Subcutaneous abdominal adipose tissue (tissue), 5 donors: ENCODE measurements around the gene ACTN1.

Experiments
- H3K27ac ChIP-seq: one replicate; pipeline ENCODE4 v1.7.0; 2013; ENCODE audit warnings: low read depth, mild to moderate bottlenecking, inconsistent platforms, low read length, moderate library complexity
- H3K27me3 ChIP-seq, 5 donors: one replicate each; pipeline ENCODE4 v1.7.0; 2013; ENCODE audit warnings: low read length in 5 of 5, inconsistent platforms in 1 of 5; ENCODE audit not compliant: control insufficient read depth in 5 of 5, insufficient read depth in 4 of 5
- H3K36me3 ChIP-seq, 5 donors: one replicate each; pipeline ENCODE4 v1.7.0; 2013; ENCODE audit warnings: low read length in 5 of 5; ENCODE audit not compliant: control insufficient read depth in 5 of 5, insufficient read depth in 5 of 5
- H3K4me1 ChIP-seq, 5 donors: one replicate each; pipeline ENCODE4 v1.7.0; 2013; ENCODE audit warnings: low read length in 5 of 5, mild to moderate bottlenecking in 3 of 5, moderate library complexity in 1 of 5; ENCODE audit not compliant: control insufficient read depth in 5 of 5, insufficient read depth in 5 of 5
- H3K4me3 ChIP-seq, 5 donors: one replicate each; pipeline ENCODE4 v1.7.0; 2013; ENCODE audit warnings: low read length in 5 of 5, low read depth in 1 of 5
- H3K9ac ChIP-seq, 5 donors: one replicate each; pipeline ENCODE4 v1.7.0; 2013; ENCODE audit warnings: low read length in 5 of 5, mild to moderate bottlenecking in 4 of 5, moderate library complexity in 3 of 5
- H3K9me3 ChIP-seq, 5 donors: one replicate each; pipeline ENCODE4 v1.7.0; 2013; ENCODE audit warnings: low read length in 5 of 5; ENCODE audit not compliant: control insufficient read depth in 5 of 5
- donor health status: healthy.
- donor health status: healthy.
- donor health status: healthy.
- donor health status: healthy.
- donor health status: healthy.

The ACTN1 gene

GRCh38 chr14:68964300-68965093, 14.6 kb downstream of the ACTN1 start:
- peak overlapping the region in 1 of 5 donors; percentile 29 for H3K9ac ChIP-seq
- H3K27me3 ChIP-seq = no peaks in the 10 kb centered on the region
- peak overlapping the region in 1 of 5 donors; percentile 37 for H3K4me3 ChIP-seq
- peaks cover 14 to 78% (median 60%) of the 10 kb centered on the region in 5 donors for H3K4me1 ChIP-seq
- no peaks in the 10 kb centered on the region for H3K36me3 ChIP-seq
- H3K9me3 ChIP-seq = no peaks in the 10 kb centered on the region
- H3K27ac ChIP-seq = peak overlapping the region; percentile 50

GRCh38 chr14:68962681-68963080, 16.4 kb downstream of the ACTN1 start:
- Histone ChIP-seq H3K9me3 (no peaks in the 10 kb centered on the region), H3K27ac (no peak overlapping the region), H3K9ac (no peak overlapping the region), H3K4me3 (no peak overlapping the region), H3K36me3 (peaks cover 0 to under 1% (median 0%) of the 10 kb centered on the region in 5 donors), H3K27me3 (no peaks in the 10 kb centered on the region), H3K4me1 (peaks cover 14 to 78% (median 67%) of the 10 kb centered on the region in 5 donors)

- H3K9ac ChIP-seq = no peak overlapping the region
- H3K4me3 ChIP-seq = no peak overlapping the region
- H3K9me3 ChIP-seq = no peaks in the 10 kb centered on the region
- H3K27me3 ChIP-seq = no peaks in the 10 kb centered on the region
- H3K27ac ChIP-seq = no peak overlapping the region
- peaks cover 0 to 7% (median 2%) of the 10 kb centered on the region in 5 donors for H3K36me3 ChIP-seq
- H3K4me1 ChIP-seq = peaks cover 15 to 74% (median 67%) of the 10 kb centered on the region in 5 donors
Measured at GRCh38 chr14:68961781-68962584, 17.1 kb downstream of the ACTN1 start.

GRCh38 chr14:68961361-68961760, 17.7 kb downstream of the ACTN1 start:
- peaks cover 10 to 73% (median 62%) of the 10 kb centered on the region in 5 donors for H3K4me1 ChIP-seq
- no peaks in the 10 kb centered on the region for H3K9me3 ChIP-seq
- H3K9ac ChIP-seq = no peak overlapping the region

GRCh38 chr14:68960123-68960522, 19.0 kb downstream of the ACTN1 start:
- no peak overlapping the region for H3K9ac ChIP-seq
- no peak overlapping the region for H3K27ac ChIP-seq
- no peak overlapping the region for H3K4me3 ChIP-seq
- no peaks in the 10 kb centered on the region for H3K27me3 ChIP-seq
- no peaks in the 10 kb centered on the region for H3K9me3 ChIP-seq
- H3K4me1 ChIP-seq = peaks cover 14 to 73% (median 66%) of the 10 kb centered on the region in 5 donors
- H3K36me3 ChIP-seq = peaks cover 0 to 7% (median 2%) of the 10 kb centered on the region in 5 donors

More at GRCh38 chr14:68961361-68961760, 17.7 kb downstream of the ACTN1 start:
- no peak overlapping the region for H3K27ac ChIP-seq
- no peaks in the 10 kb centered on the region for H3K27me3 ChIP-seq
- H3K36me3 ChIP-seq = peaks cover 0 to 7% (median 2%) of the 10 kb centered on the region in 5 donors
- no peak overlapping the region for H3K4me3 ChIP-seq

- Histone ChIP-seq H3K9me3 (no peaks in the 10 kb centered on the region), H3K4me1 (peaks cover 12 to 66% (median 62%) of the 10 kb centered on the region in 5 donors), H3K36me3 (peaks cover 0 to 7% (median 2%) of the 10 kb centered on the region in 5 donors), H3K27ac (peak overlapping the region; percentile 54), H3K4me3 (no peak overlapping the region), H3K27me3 (no peaks in the 10 kb centered on the region), H3K9ac (peak overlapping the region in 1 of 5 donors; percentile 43)
Measured at GRCh38 chr14:68959035-68959434, 20.1 kb downstream of the ACTN1 start.

GRCh38 chr14:68958553-68958952, 20.5 kb downstream of the ACTN1 start:
- peaks cover 0 to 7% (median 2%) of the 10 kb centered on the region in 5 donors for H3K36me3 ChIP-seq
- H3K9me3 ChIP-seq = no peaks in the 10 kb centered on the region
- peak overlapping the region; percentile 54 for H3K27ac ChIP-seq
- H3K9ac ChIP-seq = peak overlapping the region in 1 of 5 donors; percentile 43
- no peaks in the 10 kb centered on the region for H3K27me3 ChIP-seq
- peaks cover 10 to 62% (median 58%) of the 10 kb centered on the region in 5 donors for H3K4me1 ChIP-seq
- H3K4me3 ChIP-seq = no peak overlapping the region

- Histone ChIP-seq H3K9ac (no peak overlapping the region), H3K27ac (peak overlapping the region; percentile 54), H3K27me3 (no peaks in the 10 kb centered on the region), H3K36me3 (peaks cover 0 to 7% (median 2%) of the 10 kb centered on the region in 5 donors), H3K4me3 (no peak overlapping the region), H3K4me1 (peaks cover 15 to 66% (median 60%) of the 10 kb centered on the region in 5 donors), H3K9me3 (no peaks in the 10 kb centered on the region)
Measured at GRCh38 chr14:68957775-68958174, 21.3 kb downstream of the ACTN1 start.

GRCh38 chr14:68956724-68957123, 22.4 kb downstream of the ACTN1 start:
- Histone ChIP-seq H3K27ac (no peak overlapping the region), H3K36me3 (peaks cover 0 to 7% (median 2%) of the 10 kb centered on the region in 5 donors), H3K27me3 (no peaks in the 10 kb centered on the region), H3K4me3 (no peak overlapping the region), H3K9me3 (no peaks in the 10 kb centered on the region), H3K4me1 (peaks cover 20 to 69% (median 65%) of the 10 kb centered on the region in 5 donors), H3K9ac (peak overlapping the region in 1 of 5 donors; percentile 7)

GRCh38 chr14:68955851-68956179, 23.3 kb downstream of the ACTN1 start:
- H3K4me3 ChIP-seq = no peak overlapping the region
- H3K4me1 ChIP-seq = peaks cover 26 to 74% (median 71%) of the 10 kb centered on the region in 5 donors
- H3K9ac ChIP-seq = peak overlapping the region in 2 of 5 donors; percentile 35 to 40

More at GRCh38 chr14:68955851-68956179, 23.3 kb downstream of the ACTN1 start:
- Histone ChIP-seq H3K36me3 (peaks cover 0 to 7% (median 2%) of the 10 kb centered on the region in 5 donors), H3K27ac (peak overlapping the region; percentile 74), H3K9me3 (no peaks in the 10 kb centered on the region), H3K27me3 (no peaks in the 10 kb centered on the region)
